ENCODE measurements around the gene OARD1. TPM values are rescaled to one million over a fixed set of nuclear protein-coding genes. Genes with fewer than 3 reads are reported as not detected.
A peak's percentile ranks its signal among the peaks of the same experiment; 100 is the strongest.

Gene OARD1
- total RNA-seq, 2 donors from 2014 or later = 15.0 to 27.4 TPM

DNA sequence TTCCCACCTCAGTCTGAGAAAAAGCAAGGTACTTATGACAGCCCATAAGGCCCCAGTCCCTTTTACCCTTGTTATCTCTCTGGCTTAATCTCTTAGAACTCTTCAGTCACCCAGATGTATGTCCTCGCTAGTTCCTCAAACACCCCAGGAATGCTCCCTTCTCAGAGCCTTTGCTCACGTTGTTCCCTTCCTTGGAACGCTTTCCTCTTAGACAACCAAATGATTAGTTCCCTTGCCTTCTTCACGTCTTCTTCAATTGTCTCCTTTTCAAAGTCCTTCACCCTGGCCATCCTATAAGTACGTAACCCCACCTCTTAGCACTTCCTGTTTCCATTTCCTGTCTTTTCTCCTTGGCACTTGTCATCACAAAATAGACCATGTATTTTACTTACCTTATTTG is 20.3 kb downstream of the OARD1 start:
- TF ChIP-seq, protein P1, sequence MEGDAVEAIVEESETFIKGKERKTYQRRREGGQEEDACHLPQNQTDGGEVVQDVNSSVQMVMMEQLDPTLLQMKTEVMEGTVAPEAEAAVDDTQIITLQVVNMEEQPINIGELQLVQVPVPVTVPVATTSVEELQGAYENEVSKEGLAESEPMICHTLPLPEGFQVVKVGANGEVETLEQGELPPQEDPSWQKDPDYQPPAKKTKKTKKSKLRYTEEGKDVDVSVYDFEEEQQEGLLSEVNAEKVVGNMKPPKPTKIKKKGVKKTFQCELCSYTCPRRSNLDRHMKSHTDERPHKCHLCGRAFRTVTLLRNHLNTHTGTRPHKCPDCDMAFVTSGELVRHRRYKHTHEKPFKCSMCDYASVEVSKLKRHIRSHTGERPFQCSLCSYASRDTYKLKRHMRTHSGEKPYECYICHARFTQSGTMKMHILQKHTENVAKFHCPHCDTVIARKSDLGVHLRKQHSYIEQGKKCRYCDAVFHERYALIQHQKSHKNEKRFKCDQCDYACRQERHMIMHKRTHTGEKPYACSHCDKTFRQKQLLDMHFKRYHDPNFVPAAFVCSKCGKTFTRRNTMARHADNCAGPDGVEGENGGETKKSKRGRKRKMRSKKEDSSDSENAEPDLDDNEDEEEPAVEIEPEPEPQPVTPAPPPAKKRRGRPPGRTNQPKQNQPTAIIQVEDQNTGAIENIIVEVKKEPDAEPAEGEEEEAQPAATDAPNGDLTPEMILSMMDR (IDR thresholded peaks at IDR 0.05) = no peak
- TF ChIP-seq POLR2A (IDR thresholded peaks at IDR 0.05) = no peak
- Histone ChIP-seq H3K9me3 (no peaks in the 10 kb centered on the region), H3K36me3 (replicated peaks in 1 of 2; ENCODE audit: insufficient read depth in 1 of 2, low read depth in 2 of 2) (no peaks in the 10 kb centered on the region), H3K27ac (peak overlapping the region in 3 of 4 donors; percentile 84 to 87 (median 84)), H3K4me3 (no peak overlapping the region), H3K27me3 (no peaks in the 10 kb centered on the region), H3K4me1 (peaks cover 70% of the 10 kb centered on the region)
- ATAC-seq = no peak
- no peak for DNase-seq
- intact Hi-C loops (cut with DNase I) = no loop called here
- 58 to 84% methylated on average over 5 of the region's 5 CpGs for WGBS, 2 donors

DNA sequence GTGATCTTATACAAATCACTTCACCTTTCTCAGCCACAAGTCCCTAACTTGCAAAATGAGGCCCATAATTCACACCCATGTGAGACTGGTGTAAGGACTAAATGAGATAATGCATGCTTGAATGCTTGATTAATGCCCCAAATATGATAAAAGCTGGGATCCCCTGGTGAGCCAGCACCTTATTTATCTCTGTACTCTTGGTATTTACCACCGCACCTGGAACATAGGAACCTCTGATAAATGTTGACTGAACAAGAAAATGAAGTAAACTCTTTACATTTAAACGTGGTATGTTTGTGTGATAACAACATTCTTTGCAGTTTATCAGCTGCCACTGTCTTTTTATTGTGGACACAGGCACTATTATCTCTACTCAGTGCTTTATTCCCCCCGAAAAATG is 21.6 kb downstream of the OARD1 start:
- H3K4me3 ChIP-seq = no peak overlapping the region
- no peaks in the 10 kb centered on the region for H3K27me3 ChIP-seq
- H3K4me1 ChIP-seq = peaks cover 71% of the 10 kb centered on the region
- no peaks in the 10 kb centered on the region for H3K9me3 ChIP-seq
- peak overlapping the region in 1 of 4 donors; percentile 8 for H3K27ac ChIP-seq
- DNase-seq (no peak), ATAC-seq (no peak)
- TF ChIP-seq, protein P1 (IDR thresholded peaks at IDR 0.05) = no peak
- TF ChIP-seq POLR2A (IDR thresholded peaks at IDR 0.05) = no peak
- intact Hi-C loops (cut with DNase I) = no loop called here
- 17 to 20% methylated on average over 3 of the region's 3 CpGs for WGBS, 2 donors
- H3K36me3 ChIP-seq (replicated peaks in 1 of 2; ENCODE audit: insufficient read depth in 1 of 2, low read depth in 2 of 2) = no peaks in the 10 kb centered on the region

DNA sequence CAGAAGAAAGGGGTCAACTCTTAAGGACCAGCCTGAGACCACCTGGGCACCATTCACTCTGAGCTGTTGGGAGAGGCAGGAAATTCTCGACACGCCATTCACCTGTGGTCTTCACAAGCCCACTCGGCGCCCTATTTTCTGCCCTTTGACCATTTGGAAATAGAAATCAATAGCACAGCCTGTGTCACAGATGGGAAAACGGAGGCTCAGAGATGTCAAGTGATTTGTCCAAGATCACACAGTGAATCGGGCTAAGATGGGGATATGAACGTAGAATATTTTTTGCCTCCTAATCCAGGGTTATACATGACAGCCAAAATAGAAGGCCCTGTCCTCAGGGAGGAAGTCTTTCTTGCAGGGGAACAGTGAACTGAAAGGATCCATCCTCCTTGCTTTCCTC is 22.2 kb downstream of the OARD1 start:
- intact Hi-C loops (cut with DNase I) = no loop called here
- ATAC-seq = no peak
- DNase-seq = no peak
- WGBS, 2 donors = 82 to 93% methylated on average over 7 of the region's 7 CpGs
- no peaks in the 10 kb centered on the region for H3K36me3 ChIP-seq (replicated peaks in 1 of 2; ENCODE audit: insufficient read depth in 1 of 2, low read depth in 2 of 2)
- TF ChIP-seq POLR2A (IDR thresholded peaks at IDR 0.05) = no peak
- H3K27me3 ChIP-seq = no peaks in the 10 kb centered on the region
- peak overlapping the region in 2 of 4 donors; percentile 20 to 45 for H3K27ac ChIP-seq
- peaks cover 70% of the 10 kb centered on the region for H3K4me1 ChIP-seq
- H3K4me3 ChIP-seq = no peak overlapping the region
- no peaks in the 10 kb centered on the region for H3K9me3 ChIP-seq

DNA sequence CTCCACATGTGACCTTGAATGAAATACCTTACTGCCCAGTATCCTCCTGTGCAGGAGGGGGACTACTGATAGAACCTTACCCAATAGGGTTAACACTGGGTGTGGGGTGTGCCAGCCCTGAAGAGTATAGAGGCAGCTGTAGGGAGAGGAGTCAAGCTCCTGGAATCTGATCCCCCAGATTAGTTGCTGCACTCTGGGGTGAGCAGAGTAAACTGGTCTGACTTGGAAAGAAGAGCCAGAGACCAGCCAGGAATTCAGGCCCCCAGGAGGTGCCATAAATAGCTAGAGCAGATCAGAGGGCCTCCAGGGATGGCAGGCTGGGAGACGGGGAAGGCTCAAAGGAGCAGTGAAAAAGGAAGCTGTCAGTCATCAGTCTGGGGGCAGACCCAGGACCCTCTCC is 22.6 kb downstream of the OARD1 start:
- intact Hi-C loops (cut with DNase I) = no loop called here

DNA sequence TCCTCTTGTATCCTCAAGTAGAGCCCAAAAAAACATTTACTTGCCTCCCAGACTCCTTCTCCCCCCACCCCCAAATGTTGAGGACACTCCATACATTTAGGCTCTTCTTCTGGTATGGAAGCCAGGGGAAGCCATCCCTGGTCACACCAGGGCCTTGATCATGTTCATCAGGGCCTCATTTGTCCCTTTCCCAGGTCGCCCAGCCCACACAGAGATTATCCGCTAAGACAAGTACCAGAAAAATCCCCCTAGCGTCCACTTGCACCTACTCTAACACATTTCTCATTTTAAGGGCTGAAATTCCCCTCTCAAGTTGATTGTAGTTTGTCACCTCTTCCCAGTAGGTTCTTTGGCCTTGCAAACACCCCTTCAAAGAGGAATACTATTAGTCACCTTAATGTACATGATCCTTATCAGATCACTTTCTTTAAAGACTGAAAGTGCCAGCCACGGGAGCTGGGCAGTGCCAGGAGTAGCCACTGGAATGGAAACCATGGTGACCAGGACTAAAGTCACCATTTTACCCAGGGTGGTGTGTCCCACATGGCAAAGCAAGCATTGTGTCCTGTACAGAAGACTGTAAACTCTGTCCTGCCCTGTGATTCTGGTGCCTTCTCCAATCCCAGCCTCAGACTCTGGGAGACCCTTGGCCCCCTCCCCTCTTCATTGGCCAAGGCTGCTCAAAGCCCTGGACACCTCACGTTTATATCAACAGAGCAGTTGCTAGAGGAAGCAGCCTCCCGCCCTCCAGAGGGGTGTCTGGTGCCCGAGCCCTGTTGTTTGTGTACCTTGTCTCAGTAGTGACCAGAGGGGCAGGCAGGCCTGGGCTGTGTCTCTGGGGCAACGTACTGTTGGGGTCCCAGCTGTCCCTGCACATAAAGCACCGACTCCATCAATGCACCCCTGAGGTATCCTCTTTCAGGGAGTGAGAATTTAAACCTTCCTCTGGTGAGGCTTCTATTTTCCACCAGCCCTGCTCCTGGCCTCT is 24.1 kb downstream of the OARD1 start:
- DNase-seq (no peak), ATAC-seq (no peak)
- intact Hi-C loops (cut with DNase I) = no loop called here
- 77 to 83% methylated on average over 8 to 9 of the region's 9 CpGs for WGBS, 2 donors
- TF ChIP-seq, protein P1 (IDR thresholded peaks at IDR 0.05) = no peak
- TF ChIP-seq POLR2A (IDR thresholded peaks at IDR 0.05) = no peak
- no peaks in the 10 kb centered on the region for H3K27me3 ChIP-seq
- H3K4me3 ChIP-seq = no peak overlapping the region
- no peaks in the 10 kb centered on the region for H3K9me3 ChIP-seq
- H3K4me1 ChIP-seq = peaks cover 51% of the 10 kb centered on the region
- no peaks in the 10 kb centered on the region for H3K36me3 ChIP-seq (replicated peaks in 1 of 2; ENCODE audit: insufficient read depth in 1 of 2, low read depth in 2 of 2)
- H3K27ac ChIP-seq = peak overlapping the region in 2 of 4 donors; percentile 43 to 45

More for the DNA sequence above, 22.6 kb downstream of the OARD1 start:
- ATAC-seq (peak; percentile 43), DNase-seq (no peak)
- Histone ChIP-seq H3K4me1 (peaks cover 66% of the 10 kb centered on the region), H3K27me3 (no peaks in the 10 kb centered on the region), H3K4me3 (no peak overlapping the region), H3K36me3 (replicated peaks in 1 of 2; ENCODE audit: insufficient read depth in 1 of 2, low read depth in 2 of 2) (no peaks in the 10 kb centered on the region), H3K27ac (peak overlapping the region in 2 of 4 donors; percentile 20 to 45), H3K9me3 (no peaks in the 10 kb centered on the region)
- 50 to 88% methylated on average over 1 of the region's 1 CpG for WGBS, 2 donors
- TF ChIP-seq, protein P1 (IDR thresholded peaks at IDR 0.05) = no peak
- TF ChIP-seq POLR2A (IDR thresholded peaks at IDR 0.05) = no peak

All from body of pancreas (tissue), 4 donors.